ENCODE data around the gene FCRL2.
"Not testable (repeated sequence)": the region's sequence is repeated elsewhere in the genome, so short reads cannot be mapped to it uniquely, and the experiment has no call there.

Gene FCRL2

DNA sequence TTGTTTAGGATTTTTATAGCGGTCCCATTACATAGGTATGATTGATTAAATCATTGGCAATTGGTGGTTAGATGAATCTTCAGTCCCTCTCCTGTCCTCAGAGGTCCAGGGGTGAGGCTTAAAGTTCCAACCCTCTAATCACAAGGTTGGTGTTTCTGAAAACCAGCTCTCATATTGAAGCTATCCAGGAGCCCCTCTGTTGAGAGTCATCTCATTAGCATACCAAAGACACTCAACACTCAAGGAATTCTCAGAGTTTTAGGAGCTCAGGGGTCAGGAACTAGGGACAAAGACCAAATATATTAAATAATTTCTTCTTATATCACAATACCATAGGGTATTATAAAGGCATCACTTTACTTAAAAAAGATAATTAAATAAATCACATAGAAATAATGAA is 23.3 kb downstream of the FCRL2 start:
- TF ChIP-seq, protein P1, sequence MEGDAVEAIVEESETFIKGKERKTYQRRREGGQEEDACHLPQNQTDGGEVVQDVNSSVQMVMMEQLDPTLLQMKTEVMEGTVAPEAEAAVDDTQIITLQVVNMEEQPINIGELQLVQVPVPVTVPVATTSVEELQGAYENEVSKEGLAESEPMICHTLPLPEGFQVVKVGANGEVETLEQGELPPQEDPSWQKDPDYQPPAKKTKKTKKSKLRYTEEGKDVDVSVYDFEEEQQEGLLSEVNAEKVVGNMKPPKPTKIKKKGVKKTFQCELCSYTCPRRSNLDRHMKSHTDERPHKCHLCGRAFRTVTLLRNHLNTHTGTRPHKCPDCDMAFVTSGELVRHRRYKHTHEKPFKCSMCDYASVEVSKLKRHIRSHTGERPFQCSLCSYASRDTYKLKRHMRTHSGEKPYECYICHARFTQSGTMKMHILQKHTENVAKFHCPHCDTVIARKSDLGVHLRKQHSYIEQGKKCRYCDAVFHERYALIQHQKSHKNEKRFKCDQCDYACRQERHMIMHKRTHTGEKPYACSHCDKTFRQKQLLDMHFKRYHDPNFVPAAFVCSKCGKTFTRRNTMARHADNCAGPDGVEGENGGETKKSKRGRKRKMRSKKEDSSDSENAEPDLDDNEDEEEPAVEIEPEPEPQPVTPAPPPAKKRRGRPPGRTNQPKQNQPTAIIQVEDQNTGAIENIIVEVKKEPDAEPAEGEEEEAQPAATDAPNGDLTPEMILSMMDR (IDR thresholded peaks at IDR 0.05; ENCODE audit: low read depth, low read length), result no peak
- no peak overlapping the region for H3K4me3 ChIP-seq (replicated peaks in 1 of 2; ENCODE audit: low read depth in 2 of 2, low read length in 2 of 2)
- DNase-seq (ENCODE audit: low read depth in 2 of 2), result no peak

DNA sequence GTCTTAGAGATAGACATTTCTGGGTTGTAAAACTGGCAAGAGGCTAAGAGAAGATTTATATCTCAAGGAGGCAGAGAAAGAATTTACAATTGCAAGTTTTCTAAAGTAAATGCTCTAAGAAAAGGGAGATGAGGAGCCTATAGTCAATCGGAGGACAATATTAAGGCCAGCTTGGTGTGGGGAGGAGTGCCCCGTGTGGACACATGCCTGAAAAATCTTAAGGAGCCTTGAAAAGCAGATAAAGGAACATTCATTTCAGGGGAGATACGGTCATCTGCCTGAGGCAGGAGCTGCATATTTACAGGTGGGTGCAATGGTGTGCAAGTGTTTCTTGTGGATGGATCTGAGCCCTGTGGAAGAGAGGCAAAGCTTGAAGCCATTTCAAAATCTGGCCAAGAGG is 25.6 kb downstream of the FCRL2 start:
- TF ChIP-seq, protein P1 (IDR thresholded peaks at IDR 0.05; ENCODE audit: low read depth, low read length), result no peak
- H3K4me3 ChIP-seq (replicated peaks in 1 of 2; ENCODE audit: low read depth in 2 of 2, low read length in 2 of 2), result no peak overlapping the region
- no peak for DNase-seq (ENCODE audit: low read depth in 2 of 2)

DNA sequence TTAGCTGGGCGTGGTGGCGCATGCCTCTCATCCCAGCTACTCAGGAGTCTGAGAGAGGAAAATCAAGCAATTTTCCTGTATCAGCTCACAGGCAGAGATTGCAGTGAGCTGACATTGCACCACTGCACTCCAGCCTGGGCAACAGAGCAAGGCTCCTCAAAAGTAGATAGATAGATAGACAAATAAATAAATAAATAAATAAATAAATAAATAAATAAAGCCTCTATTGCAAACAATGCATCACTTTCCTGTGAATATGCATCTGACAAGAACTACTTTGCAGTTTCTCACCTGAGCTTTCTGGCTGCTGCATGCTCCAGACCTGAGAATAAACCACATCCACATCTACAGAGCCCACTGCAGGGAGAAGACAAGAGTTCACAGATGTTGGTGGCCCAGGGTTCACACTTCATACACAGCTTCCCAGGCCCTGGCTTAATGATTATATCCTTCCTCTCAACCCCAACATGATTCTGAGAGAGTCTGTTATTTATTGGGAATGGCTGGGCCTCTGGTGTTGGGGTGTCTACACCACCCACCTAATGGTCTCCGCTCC is 28.6 kb downstream of the FCRL2 start:
- H3K4me3 ChIP-seq (replicated peaks in 1 of 2; ENCODE audit: low read depth in 2 of 2, low read length in 2 of 2), result no peak overlapping the region
- no peak for DNase-seq (ENCODE audit: low read depth in 2 of 2)
- TF ChIP-seq, protein P1 (IDR thresholded peaks at IDR 0.05; ENCODE audit: low read depth, low read length), result no peak

DNA sequence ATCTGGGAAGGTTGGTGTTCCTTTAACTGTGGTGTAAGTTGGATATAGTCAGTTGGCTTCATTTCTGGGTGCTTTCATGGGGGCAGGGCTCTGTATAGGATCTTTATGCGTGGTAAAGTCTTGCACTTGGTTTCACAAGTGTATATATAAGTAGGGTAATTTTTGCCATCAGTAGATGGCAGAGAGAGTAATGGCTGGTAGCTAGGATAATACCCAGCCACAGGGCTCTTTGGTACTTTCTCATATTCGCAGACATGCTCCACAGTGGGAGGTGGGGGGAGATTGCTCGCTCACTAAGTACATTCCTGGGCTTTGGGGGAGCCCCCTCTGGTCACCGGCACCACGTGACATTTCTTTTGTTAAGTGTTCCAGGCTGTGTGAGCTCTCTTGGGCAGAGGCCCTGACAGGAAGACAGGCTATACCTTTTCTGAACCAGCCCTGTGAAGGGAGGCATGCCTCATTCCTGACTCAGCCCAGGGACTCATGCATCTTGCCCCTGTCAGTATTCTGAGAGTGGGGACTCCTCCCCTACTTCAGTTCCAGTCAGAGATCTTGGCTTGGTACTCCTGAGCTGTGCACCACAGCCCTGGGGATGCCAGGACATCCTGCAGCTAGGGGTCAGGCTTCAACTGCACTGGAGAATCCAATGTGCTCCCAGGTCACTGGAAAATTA is 37.6 kb downstream of the FCRL2 start:
- TF ChIP-seq, protein P1 (IDR thresholded peaks at IDR 0.05; ENCODE audit: low read depth, low read length), result no peak
- no peak for DNase-seq (ENCODE audit: low read depth in 2 of 2)
- no peak overlapping the region for H3K4me3 ChIP-seq (replicated peaks in 1 of 2; ENCODE audit: low read depth in 2 of 2, low read length in 2 of 2)

DNA sequence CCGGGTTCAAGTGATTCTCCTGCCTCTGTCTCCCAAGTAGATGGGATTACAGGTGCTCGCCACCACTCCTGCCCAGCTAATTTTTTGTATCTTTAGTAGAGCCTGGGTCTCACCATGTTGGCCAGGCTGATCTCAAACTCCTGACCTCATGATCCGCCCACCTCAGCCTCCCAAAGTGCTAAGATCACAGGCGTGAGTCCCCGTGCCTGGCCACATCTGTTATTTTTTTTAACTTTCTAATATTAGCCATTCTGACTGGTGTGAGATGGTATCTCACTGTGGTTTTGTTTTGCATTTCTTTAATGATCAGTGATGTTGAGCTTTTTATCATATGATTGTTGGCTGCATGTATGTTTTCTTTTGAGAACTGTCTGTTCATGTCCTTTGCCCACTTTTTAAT is 40.9 kb downstream of the FCRL2 start:
- not testable (repeated sequence) for DNase-seq (ENCODE audit: low read depth in 2 of 2); H3K4me3 ChIP-seq (replicated peaks in 1 of 2; ENCODE audit: low read depth in 2 of 2, low read length in 2 of 2)

DNA sequence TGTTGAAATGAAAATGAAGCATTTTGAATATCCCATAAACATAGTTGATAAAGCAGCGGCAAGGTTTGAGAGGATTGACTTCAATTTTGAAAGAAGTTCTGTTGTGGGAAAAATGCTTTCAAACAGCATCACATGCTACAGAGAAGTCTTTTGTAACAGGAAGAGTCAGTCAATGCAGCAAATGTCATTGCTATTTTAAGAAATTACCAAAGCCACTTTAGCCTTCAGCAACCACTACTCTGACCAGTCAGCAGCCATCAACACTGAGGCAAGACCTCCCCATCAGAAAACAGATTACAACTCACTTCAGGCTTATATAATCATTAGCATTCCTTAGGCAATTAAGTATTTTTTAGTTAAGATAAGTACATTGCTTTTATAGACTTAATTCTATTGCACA is 42.6 kb downstream of the FCRL2 start:
- TF ChIP-seq, protein P1 (IDR thresholded peaks at IDR 0.05; ENCODE audit: low read depth, low read length), result no peak
- no peak for DNase-seq (ENCODE audit: low read depth in 2 of 2)

DNA sequence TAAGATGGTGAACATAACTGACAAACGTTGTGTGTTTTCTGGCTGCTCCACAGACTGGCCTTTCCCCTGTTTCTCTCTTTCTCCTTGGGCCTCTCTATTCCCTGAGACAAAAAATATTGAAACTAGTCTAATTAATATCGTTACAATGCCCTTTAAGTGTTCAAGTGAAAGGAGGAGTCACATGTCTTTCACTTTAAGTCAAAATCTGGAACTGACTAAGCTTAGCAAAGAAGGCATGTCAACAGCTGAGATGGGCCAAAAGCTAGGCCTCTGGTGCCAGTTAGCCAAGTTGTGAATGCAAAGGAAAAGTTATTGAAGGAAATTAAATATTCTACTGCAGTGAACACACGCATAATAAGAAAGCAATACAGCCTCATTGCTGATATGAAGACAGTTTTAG is 44.2 kb downstream of the FCRL2 start:
- no peak for DNase-seq (ENCODE audit: low read depth in 2 of 2)
- TF ChIP-seq, protein P1 (IDR thresholded peaks at IDR 0.05; ENCODE audit: low read depth, low read length), result no peak
- no peak overlapping the region for H3K4me3 ChIP-seq (replicated peaks in 1 of 2; ENCODE audit: low read depth in 2 of 2, low read length in 2 of 2)

More for the DNA sequence above, 42.6 kb downstream of the FCRL2 start:
- no peak overlapping the region for H3K4me3 ChIP-seq (replicated peaks in 1 of 2; ENCODE audit: low read depth in 2 of 2, low read length in 2 of 2)

Data from cardiac fibroblast (primary cell).